NCI-H748 treated with DMSO at 0.1 percent for 48 hours (cell line): Measurements from ENCODE around the gene RAPGEF1.

Source experiments
- DNase-seq: peaks from one replicate; lab custom pipeline; 2025; lab: John Stamatoyannopoulos, UW

RAPGEF1 gene

GRCh38 chr9:131605770-131606590, 133.9 kb downstream of the RAPGEF1 start:
- DNase-seq, result no peak

DNA sequence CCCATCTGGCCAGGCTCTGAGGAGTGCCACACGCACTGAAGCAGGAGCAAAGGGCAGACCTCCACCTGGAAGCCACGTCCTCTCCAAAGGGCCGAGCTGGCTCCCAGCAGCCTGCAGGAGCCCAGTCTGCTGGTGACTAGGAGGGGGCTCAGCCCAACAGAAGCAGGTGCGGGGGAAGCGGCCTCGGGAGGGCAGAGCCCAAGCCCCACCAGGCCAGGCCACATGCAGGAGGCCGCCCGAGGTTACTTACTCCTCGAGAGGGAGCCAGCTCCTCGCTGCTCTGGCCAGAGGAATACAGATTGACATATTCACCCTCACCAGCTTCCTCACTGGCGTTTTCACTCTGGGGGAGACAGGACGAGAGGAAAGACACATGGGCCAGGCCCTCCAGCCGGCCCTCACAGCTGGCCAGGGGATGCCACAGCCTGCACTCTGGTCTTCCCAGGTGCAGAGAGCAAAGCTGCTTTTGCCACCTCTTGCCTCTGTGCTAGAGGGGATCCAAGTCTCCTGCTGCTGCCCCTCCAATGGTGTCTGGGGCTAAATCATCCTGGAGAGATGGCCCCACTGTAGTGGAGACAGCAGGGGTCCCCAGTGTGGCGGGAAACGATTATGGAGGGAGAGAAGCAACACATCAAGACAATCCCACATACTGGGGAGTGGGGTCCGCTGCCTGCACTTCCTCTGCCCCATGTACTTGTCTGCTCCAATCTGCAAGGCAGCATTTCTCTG, 136.0 kb downstream of the RAPGEF1 start:
- no peak for DNase-seq

GRCh38 chr9:131603199-131603598, 136.7 kb downstream of the RAPGEF1 start:
- no peak for DNase-seq

GRCh38 chr9:131601683-131602181, 138.1 kb downstream of the RAPGEF1 start:
- no peak for DNase-seq

GRCh38 chr9:131598121-131598520, 141.8 kb downstream of the RAPGEF1 start:
- no peak for DNase-seq

DNA sequence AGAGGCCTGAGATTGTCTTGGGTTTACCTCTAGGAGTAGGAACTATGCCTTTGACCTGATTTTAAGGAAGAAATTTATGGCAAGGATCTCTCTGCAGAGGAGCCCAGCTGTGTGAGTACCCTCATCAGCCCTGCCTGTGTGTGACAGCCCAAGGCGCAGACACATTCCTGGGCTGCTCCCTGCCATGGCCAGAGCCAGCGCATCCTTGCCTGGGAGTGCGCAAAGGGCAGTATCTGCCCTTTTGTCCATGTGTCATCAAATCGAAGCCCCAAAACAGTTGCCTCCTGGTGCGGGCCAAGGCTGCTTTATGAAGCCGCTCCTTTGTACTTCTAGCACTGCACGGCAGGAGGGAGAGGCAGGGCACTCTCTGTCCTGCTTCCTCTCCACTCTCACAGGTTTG, 142.6 kb downstream of the RAPGEF1 start:
- DNase-seq, result no peak

GRCh38 chr9:131596430-131596743, 143.5 kb downstream of the RAPGEF1 start:
- DNase-seq, result no peak

DNA sequence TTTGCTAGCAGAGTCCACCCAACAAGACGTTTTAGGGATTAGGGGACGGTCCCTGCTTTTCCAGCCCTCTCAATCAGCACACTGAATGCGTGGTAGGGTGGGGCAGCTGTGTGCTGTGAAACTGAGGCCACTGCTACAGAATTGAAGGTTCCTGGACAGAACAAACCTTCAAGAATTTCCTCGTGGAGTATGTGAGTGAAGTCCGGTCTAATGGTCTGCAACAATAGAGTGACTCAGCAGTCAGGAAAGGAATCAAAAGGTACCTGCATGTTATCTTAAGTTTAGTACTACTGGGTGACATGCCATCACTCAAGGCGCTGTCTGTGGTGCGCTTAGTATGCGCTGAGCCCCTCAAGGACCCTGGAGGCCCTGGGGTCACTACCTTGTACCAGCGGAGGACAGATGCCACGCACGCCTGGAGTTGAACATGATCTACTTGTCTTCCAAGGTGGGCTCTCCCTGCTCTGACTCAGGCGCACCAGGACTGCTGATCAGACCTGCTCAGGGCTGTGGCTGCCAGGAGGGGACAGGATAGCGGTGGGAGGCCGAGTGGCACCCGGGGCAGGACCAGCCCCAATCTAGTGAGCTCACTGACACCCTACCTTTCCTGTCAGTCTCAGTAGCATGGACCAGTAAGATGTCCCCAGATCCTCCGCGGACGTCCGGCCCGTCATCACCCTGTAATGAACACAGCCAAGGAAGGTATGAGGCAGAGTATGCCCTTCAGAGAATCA, 144.0 kb downstream of the RAPGEF1 start:
- DNase-seq, result no peak

DNA sequence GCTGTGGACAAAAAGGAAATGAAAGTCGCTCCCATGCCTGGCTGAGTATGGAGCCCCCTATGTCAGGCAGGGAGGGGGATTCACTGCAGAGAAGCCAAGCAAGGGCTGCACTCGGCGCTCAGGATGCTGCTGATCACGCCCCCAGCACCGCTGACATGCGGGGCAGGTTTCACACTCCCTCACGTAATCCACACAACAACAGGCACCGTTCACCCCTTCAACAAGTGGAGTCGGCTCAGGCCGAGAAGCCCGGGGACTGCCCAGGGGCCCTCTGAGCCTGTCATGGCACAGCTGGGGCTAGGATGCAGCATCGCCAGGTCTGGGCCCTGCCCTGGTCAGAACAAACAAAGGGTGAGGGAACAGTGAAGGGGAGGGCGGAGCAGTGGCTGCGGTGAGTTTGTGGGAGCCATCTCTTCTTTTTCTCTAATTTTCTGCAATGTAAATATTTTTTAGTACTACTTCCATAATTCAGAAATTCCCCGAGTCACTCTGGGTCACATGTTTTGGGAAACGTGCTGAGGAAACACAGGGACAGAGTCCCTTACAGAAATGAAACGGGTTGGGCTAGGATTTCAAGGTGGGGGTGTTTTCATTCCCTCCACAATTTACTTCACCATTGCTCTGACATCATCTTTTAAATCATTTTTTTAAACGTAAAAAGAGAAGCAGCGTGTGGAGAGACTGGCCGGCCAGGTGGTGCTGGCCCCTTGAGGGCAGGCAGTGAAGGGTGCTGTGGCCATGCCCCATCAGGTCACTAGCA, 144.8 kb downstream of the RAPGEF1 start:
- DNase-seq, result no peak

DNA sequence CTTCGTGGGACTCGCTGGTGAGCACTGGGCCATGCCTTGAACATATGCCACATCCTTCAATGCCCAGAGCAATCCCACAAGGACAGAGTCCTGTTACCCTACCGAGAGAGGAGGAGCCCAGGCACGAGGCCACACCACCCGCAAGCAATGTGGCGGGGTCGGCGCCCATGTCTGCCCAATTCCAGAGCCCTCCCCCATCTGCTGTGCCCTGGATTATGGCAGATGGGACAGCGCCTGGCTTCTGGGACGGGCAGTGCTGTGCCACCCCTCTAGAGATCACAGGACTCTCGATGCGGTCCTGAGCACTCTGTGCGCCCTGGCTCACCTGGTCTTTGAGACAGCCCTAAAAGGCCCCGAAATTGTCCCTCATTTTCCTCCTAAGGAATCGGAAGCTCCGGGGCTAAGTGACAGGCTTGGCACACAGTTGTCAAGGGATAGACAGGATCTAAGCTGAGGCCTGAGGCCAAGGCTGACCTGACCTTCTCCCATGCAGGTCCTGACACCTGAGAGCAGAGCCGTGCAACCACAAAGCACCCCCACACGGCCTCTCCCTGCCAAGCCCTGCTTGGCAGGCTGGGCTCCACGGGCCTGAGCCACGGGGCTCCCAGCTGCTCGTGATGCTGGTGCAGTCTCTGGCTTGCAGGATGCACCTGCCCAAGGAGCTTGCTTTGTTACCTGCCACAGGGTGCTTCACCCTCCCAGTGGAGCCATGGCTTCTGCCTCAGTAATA, 145.8 kb downstream of the RAPGEF1 start:
- DNase-seq, result no peak

GRCh38 chr9:131593091-131593820, 146.6 kb downstream of the RAPGEF1 start:
- DNase-seq, result no peak

DNA sequence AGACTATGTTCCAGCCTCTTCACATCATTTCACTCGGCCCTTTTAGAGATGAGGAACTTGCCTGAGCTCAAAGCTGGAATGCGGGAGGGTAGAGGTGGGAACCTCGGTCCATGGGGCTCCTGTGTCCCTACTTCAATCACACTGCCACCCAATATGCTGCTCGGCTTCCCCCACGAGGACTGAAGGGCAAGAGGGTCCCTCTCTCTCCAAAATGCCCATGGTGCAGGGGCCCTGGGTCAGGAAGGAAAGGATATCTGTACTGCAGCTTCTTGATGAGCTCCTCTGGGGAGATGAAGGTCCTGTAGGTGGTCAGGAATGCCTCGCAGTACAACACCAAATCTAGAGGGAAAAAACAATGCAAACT, 148.0 kb downstream of the RAPGEF1 start:
- DNase-seq, result no peak

GRCh38 chr9:131590907-131591844, 148.7 kb downstream of the RAPGEF1 start:
- DNase-seq, result peak; percentile 29

- no peak for DNase-seq
Measured at GRCh38 chr9:131590449-131590848, 149.4 kb downstream of the RAPGEF1 start.

DNA sequence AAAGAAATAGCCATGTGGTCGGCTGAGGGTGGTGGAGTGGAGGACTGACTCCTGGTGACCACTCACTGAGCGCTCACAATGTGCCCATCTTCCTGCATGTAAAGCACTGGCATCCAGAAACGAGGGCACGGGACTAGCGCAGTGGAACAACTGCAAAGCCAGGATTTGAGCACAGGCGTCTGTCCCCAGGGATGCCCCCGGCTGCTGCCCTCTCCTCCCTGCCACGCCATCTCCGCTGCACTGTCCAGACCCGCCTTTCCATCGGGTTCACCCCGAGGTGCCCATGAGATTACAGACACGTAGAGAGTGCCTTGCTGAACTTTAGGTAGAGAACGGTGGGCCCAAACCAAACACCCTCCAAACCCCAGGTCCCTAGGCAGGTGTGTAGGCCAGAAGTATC, 149.9 kb downstream of the RAPGEF1 start:
- DNase-seq, result no peak

GRCh38 chr9:131589124-131589711, 150.7 kb downstream of the RAPGEF1 start:
- no peak for DNase-seq

DNA sequence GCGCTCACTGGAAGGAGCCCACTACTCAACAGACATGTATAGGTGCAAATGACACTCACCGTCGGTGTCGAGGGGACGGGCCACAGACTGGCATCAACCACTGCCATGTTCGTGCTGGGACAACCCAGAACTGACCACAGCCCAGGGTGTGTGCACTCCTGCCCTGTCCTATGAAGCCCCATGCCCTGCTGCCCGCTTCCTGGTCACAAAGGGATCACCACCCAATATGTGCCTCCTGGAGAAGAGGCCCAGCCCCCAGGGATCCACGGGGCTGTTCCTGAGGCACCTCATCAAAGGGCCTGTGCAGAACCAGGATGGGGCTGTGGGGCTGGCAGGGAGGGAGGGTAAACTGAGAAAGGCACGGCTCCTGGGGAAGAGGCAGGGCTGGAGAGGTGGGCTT, 151.5 kb downstream of the RAPGEF1 start:
- DNase-seq, result no peak

GRCh38 chr9:131587906-131588305, 152.0 kb downstream of the RAPGEF1 start:
- no peak for DNase-seq

DNA sequence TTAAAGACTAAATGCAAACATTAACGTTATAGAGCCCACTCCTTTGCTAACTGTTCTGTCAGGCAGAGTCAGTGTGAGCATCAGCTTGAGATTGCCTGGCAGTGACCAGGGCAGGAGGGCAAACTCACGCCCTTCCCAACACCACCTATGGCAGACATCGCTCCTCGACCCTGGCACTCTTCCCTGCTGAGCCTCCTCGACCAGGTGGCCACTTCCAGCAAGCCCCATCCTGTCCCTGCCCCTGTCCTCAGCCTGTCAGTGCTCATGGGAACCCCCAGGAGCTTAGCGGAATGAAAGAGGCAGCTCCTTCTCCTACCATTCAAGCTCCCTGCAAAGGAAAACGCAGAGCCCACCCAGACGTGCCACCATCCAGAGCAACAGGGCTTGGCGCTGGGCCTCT, 152.5 kb downstream of the RAPGEF1 start:
- DNase-seq, result no peak
